ENCODE data around the gene DNAH14.

The DNAH14 gene

GRCh38 chr1:225428068-225428880 lies 498.8 kb downstream of the DNAH14 start:
- peak; percentile 80 to 83 for DNase-seq (ENCODE audit: low read depth in 2 of 2)

DNA sequence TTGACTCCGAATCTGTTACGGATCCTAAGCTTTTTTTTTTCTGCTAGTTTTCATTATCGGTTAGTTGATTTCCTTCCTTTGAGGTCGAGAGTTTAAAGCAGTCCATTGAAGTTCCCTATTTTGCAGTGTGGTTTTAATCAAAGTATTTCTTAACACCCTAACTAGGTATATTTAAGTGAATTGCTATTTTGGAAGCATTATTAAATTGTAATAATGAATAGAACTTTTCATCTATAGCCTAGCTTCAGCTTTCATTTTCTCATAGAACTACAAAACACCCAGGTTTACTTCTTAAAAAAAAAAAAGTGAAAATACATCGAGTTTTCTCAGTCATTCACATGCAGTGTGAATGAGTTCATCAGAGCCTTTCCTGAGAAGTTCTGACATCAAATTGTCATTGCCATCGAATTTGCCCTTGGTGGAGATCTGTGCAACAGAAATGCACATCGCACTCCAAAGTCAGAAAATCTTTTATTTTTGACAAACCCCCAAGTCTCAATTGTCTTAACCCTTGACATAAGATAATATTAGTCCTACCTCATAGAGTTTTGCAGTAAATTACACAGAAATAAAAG lies 499.5 kb downstream of the DNAH14 start:
- no peak for DNase-seq (ENCODE audit: low read depth in 2 of 2)

GRCh38 chr1:225430301-225430700 lies 500.8 kb downstream of the DNAH14 start:
- DNase-seq (ENCODE audit: low read depth in 2 of 2), result no peak

DNA sequence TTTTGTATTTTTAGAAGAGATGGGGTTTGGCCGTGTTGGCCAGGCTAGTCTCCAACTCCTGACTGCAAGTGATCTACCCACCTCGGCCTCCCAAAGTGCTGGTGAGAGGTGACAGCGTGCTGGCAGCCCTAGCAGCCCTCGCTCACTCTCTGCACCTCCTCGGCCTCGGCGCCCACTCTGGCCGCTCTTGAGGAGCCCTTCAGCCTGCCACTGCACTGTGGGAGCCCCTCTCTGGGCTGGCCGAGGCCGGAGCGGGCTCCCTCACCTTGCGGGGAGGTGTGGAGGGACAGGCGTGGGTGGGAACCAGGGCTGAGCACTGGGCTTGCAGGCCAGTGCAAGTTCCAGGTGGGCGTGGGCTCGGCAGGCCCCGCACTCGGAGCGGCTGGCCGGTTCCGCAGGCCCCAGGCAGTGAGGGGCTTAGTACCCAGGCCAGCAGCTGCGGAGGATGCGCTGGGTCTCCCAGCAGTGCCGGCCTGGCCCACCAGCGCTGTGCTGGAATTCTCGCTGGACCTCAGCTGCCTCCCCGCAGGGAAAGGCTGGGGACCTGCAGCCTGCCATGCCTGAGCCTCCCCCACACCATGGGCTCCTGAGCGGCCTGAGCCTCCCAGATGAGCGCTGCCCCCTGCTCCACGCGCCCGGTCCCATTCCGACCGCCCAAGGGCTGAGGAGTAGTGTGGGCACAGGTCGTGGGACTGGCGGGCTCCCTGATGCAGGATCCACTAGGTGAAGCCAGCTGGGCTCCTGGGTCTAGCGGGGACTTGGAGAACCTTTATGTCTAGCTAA lies 501.8 kb downstream of the DNAH14 start:
- no peak for DNase-seq (ENCODE audit: low read depth in 2 of 2)

DNA sequence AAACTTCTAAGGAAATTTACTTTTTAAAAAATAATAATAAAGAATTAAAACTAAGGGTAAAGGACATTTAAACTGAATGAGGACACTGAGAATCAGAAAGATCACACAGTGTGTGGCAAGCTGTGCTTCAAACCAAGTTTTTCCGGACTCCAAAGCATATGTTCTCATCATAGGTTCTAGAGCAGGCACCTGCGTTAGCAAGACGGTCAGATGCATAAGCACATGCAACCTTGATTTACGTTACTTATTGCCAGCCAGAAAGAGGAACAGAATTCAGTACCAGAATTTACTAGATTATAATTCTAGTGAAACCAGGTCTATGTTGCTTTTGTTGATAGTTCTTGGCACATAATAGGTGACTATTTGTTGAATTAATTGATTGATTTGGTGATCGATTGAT lies 504.6 kb downstream of the DNAH14 start:
- DNase-seq (ENCODE audit: low read depth in 2 of 2), result no peak

- no peak for DNase-seq (ENCODE audit: low read depth in 2 of 2)
Observed at GRCh38 chr1:225435076-225435475, 505.6 kb downstream of the DNAH14 start.

DNA sequence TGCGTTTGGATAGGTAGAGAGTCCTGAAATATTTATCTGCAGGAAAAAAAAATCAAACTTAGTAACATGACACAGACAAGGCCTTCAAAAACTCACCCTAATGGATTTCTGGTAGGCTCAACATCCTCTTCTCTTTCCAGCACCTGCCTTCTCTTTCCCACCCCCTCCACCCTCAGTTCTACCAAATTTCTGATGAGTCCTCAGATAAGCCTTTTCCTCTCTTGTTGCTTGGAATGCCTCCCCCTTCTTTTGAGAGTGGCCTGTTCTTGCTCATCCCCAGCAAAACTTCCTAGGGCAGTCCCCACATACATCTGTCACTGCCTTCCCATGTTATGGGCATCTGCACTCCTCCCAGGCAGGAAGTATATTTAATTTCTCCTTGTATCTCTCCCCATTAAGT lies 506.0 kb downstream of the DNAH14 start:
- no peak for DNase-seq (ENCODE audit: low read depth in 2 of 2)

DNA sequence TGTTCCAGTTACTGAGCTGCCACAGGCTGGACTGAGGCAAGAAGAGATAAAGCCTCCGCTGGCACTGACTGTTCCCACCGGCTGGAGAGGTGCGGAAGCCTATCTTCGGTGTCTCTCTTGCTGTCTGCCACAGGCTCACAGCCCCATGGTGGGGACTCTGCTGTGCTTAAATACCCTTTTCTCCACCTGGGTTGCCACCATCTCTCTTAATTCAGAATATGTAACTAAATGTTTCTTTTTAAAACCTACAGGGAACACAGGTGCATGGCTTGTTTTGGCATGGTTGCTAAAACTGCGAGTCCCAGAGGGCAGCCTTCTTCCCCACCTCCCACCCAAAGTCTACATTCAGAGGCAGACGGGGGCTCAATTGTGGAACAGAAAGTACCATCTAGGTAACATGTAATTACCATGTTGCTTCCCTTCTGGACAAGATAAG lies 506.5 kb downstream of the DNAH14 start:
- DNase-seq (ENCODE audit: low read depth in 2 of 2), result no peak

- no peak for DNase-seq (ENCODE audit: low read depth in 2 of 2)
Observed at GRCh38 chr1:225437710-225438437, 508.4 kb downstream of the DNAH14 start.

DNA sequence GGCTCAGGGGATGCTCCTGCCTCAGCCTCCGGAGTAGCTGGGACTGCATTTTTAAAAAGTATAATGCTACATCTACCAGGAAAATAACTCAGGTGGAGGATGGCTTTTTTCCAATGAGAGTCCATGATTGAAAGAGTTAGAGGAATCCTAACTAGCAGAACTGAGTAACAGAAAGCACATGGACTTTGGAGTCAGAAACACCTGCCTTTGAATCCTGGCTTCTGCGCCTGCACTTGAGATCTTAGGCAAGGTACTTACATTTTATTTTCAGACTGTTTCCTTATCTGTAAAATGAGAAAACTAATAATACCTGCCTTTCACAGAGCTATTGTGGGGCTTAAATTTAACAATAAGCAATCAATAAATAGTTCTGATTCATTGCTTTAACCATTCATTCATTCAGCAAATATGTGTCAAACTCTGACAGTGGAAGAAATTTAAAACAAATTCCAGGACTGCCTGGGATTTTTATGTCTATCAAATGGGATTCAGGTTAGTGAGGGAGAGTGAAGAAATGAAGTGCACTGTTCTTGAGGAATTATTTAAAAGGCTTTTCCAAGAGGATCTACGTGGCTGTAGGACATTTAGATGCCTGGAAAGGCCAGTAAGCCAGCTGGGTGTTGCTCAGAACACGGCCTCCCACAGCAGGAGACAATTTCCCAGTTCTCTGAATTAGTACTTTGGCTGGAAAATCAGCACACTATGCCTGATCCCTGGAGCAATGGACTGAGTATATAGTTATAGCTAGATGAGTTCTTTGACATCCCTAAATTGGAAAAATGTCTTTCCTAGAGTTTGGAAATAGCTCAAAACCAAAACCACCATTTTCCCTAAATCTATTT lies 511.1 kb downstream of the DNAH14 start:
- DNase-seq (ENCODE audit: low read depth in 2 of 2), result no peak

DNA sequence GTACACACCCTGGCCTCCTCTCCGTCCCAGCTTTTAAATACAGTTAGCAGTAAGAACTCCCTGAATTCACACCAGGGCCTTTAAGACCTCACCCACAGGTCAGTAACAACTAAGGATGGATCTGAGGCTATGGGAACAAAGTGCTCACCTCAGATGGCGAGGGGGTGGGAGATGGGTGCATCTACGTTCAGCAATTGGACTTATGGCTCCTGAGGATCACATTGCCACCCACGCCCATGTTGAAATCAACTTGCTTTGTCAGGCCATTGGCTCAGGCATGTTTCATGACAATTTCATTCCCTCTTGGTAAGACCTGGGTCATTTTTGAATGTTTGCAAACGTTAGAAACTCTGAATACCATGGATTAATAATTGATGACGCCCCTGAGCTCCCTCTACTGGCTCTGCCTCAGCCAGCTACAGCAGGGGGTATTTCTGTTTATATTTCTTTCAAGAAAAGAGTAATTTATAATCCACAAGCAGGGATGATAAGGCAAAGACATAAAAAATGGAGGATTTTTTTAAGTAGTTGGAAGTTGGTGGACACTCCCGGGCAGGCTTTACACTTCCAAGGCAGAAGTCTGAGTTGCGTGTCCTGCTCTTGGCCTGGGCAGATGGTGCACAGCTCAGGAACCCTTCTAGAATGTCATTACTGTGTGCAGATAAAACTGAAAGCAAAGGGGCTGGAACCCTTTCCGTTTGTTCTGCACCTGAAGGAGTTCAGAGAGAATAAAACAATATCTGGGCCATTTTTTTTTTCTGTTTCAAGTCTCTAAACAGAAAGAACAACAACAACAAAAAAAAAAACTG lies 512.0 kb downstream of the DNAH14 start:
- DNase-seq (ENCODE audit: low read depth in 2 of 2), result no peak

GRCh38 chr1:225442123-225442505 lies 512.6 kb downstream of the DNAH14 start:
- DNase-seq (ENCODE audit: low read depth in 2 of 2), result no peak

- DNase-seq (ENCODE audit: low read depth in 2 of 2), result no peak
Observed at GRCh38 chr1:225445639-225446594, 516.4 kb downstream of the DNAH14 start.

GRCh38 chr1:225446595-225446960 lies 517.1 kb downstream of the DNAH14 start:
- DNase-seq (ENCODE audit: low read depth in 2 of 2), result no peak

GRCh38 chr1:225446981-225447615 lies 517.6 kb downstream of the DNAH14 start:
- no peak for DNase-seq (ENCODE audit: low read depth in 2 of 2)

DNA sequence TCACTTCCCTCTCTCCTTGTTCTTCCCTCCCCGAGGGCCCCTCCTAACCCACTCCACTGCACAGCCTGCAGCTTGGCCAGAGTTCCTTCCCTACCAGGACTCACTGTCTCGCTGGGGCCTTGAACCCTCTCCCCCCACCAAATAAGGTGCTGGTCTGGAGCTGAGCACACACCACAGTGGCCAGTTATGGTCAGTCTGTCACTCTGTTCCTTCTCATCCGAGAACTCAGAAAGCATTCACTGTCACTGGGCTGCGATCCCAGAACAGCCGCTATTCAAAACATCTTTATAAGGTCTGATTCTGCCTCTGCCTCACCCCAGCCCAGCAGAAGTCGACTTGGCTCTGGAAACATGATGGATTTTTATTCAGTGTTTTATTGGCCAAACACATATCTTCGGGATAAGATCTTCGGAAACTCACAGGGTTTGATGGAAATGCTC lies 518.2 kb downstream of the DNAH14 start:
- no peak for DNase-seq (ENCODE audit: low read depth in 2 of 2)

- DNase-seq (ENCODE audit: low read depth in 2 of 2), result no peak
Observed at GRCh38 chr1:225448146-225448805, 518.8 kb downstream of the DNAH14 start.
